Trophoblast cell (in vitro differentiated cells and primary cell): Measurements from ENCODE around the gene TPX2.

Experiments used
- DNase-seq, 2 donors: peaks; one replicate each; pipeline ENCODE4 v3.0.0-alpha.2; 2016
- H2AFZ ChIP-seq: 2 replicates; pipeline ENCODE4 v1.6.1; 2013; ENCODE audit warnings: low read length, moderate library complexity, mild to moderate bottlenecking; ENCODE audit not compliant: insufficient read depth, poor library complexity
- H2AK5ac ChIP-seq: 2 replicates; pipeline ENCODE4 v1.6.1; 2013; ENCODE audit warnings: mild to moderate bottlenecking, low read length
- H2BK120ac ChIP-seq: 2 replicates; pipeline ENCODE4 v1.6.1; 2013; ENCODE audit warnings: low read length, mild to moderate bottlenecking, moderate library complexity; ENCODE audit not compliant: insufficient read depth, poor library complexity
- H2BK12ac ChIP-seq: 2 replicates; pipeline ENCODE4 v1.6.1; 2013; ENCODE audit warnings: mild to moderate bottlenecking, low read length, moderate library complexity
- H2BK5ac ChIP-seq: 2 replicates; pipeline ENCODE4 v1.6.1; 2013; ENCODE audit warnings: low read length, low read depth, moderate library complexity, mild to moderate bottlenecking; ENCODE audit not compliant: poor library complexity
- H3K14ac ChIP-seq: 2 replicates; pipeline ENCODE4 v1.6.1; 2013; ENCODE audit warnings: mild to moderate bottlenecking, low read length
- H3K18ac ChIP-seq: 2 replicates; pipeline ENCODE4 v1.6.1; 2013; ENCODE audit warnings: mild to moderate bottlenecking, low read length
- H3K23ac ChIP-seq: 2 replicates; pipeline ENCODE4 v1.6.1; 2013; ENCODE audit warnings: low read length
- H3K27ac ChIP-seq: 2 replicates; pipeline ENCODE4 v1.5.1; 2013; ENCODE audit warnings: low read depth, mild to moderate bottlenecking, inconsistent platforms, low read length, moderate library complexity
- H3K27me3 ChIP-seq: 2 replicates; pipeline ENCODE4 v1.6.1; 2013; ENCODE audit warnings: inconsistent platforms, mild to moderate bottlenecking, low read length, moderate library complexity; ENCODE audit not compliant: insufficient read depth
- H3K36me3 ChIP-seq, 2 experiments: 1 replicate in 1 of 2; 2 replicates in 1 of 2; pipeline ENCODE4 v1.6.1; 2013; ENCODE audit warnings: low read length in 2 of 2, mild to moderate bottlenecking in 2 of 2, moderate library complexity in 1 of 2; ENCODE audit not compliant: insufficient read depth in 2 of 2, control insufficient read depth in 1 of 2
- H3K4ac ChIP-seq: 2 replicates; pipeline ENCODE4 v1.6.1; 2013; ENCODE audit warnings: low read depth, mild to moderate bottlenecking, low read length, moderate library complexity
- H3K4me1 ChIP-seq, 2 experiments: 1 replicate in 1 of 2; 2 replicates in 1 of 2; pipeline ENCODE4 v1.6.1; 2013; ENCODE audit warnings: low read length in 2 of 2, mild to moderate bottlenecking in 2 of 2, moderate library complexity in 1 of 2; ENCODE audit not compliant: insufficient read depth in 2 of 2, control insufficient read depth in 1 of 2
- H3K4me2 ChIP-seq: 2 replicates; pipeline ENCODE4 v1.6.1; 2013; ENCODE audit warnings: inconsistent platforms, mild to moderate bottlenecking, low read length, moderate library complexity
- H3K4me3 ChIP-seq: 2 replicates; pipeline ENCODE4 v1.5.1; 2013; ENCODE audit warnings: mild to moderate bottlenecking, low read depth, low read length, inconsistent platforms
- H3K79me1 ChIP-seq: one replicate; pipeline ENCODE4 v1.6.1; 2013; ENCODE audit warnings: low read length
- H3K79me2 ChIP-seq: 2 replicates; pipeline ENCODE4 v1.6.1; 2013; ENCODE audit warnings: low read length, mild to moderate bottlenecking; ENCODE audit not compliant: control insufficient read depth, insufficient read depth, poor library complexity
- H3K9ac ChIP-seq: 2 replicates; pipeline ENCODE4 v1.6.1; 2013; ENCODE audit warnings: mild to moderate bottlenecking, low read length
- H3K9me3 ChIP-seq: 2 replicates; pipeline ENCODE4 v1.6.1; 2013; ENCODE audit warnings: low read depth, mild to moderate bottlenecking, control low read depth, inconsistent platforms, low read length; ENCODE audit not compliant: insufficient read depth
- H4K12ac ChIP-seq: 2 replicates; pipeline ENCODE4 v1.6.1; 2013; ENCODE audit warnings: low read depth, mild to moderate bottlenecking, low read length, moderate library complexity
- H4K8ac ChIP-seq: 2 replicates; pipeline ENCODE4 v1.6.1; 2013; ENCODE audit warnings: low read depth, mild to moderate bottlenecking, low read length, moderate library complexity
- H4K91ac ChIP-seq: one replicate; pipeline ENCODE4 v1.6.1; 2013; ENCODE audit warnings: low read depth, mild to moderate bottlenecking, low read length, moderate library complexity
- WGBS: extraction: QIAGEN DNeasy Blood & Tissue Kit; methylation state at CpG from one replicate; pipeline ENCODE4 v1.1.7; 2013; ENCODE audit warnings: missing lambda C conversion rate; ENCODE audit not compliant: insufficient read length, insufficient coverage; ENCODE audit errors: extremely low coverage; 5-methylcytosine and 5-hydroxymethylcytosine counted together

Gene TPX2

DNA sequence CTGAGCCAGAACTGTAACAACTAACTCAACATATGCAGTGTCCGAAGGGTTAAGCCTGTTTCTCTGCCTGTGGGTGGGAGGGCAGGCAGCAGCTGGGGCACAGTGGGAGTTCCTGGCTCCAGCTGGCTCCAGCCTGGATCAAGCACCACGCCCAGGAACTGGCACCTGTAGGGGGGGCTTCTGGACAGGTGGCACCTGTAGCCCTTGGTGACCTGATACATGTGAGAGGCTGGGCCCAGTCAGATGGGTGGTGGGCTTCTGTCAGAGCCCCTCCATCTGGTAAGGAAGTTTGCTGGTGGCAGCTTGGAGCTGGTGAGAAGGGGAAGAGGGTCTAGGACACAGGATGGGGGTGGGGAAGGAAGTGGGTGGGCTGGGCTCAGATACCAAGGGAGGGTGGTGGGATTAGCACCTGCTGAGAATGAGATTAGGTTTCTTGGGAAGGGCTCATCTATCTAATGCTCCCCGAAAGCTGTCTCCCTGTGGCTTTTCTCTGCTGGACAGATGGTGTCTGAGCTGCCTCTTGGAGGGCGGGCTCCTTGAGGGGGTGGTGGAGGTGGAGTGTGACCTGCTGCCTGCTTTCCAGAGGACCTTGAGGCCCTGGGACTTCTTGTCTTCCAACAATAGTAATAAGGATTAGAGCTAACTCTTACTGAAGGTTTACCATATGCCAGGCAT, 45.0 kb upstream of the TPX2 start:
- DNase-seq: no peak
- Histone ChIP-seq H2BK120ac (no peak overlapping the region), H3K9ac (no peak overlapping the region), H3K79me1 (peaks cover 7% of the 10 kb centered on the region), H4K91ac (peak overlapping the region; percentile 59), H4K8ac (no peak overlapping the region), H3K18ac (peak overlapping the region; percentile 75), H3K4me3 (no peak overlapping the region), H2BK5ac (no peak overlapping the region), H2AK5ac (peak overlapping the region; percentile 70), H3K27me3 (no peaks in the 10 kb centered on the region), H3K36me3 (peaks cover 2 to 6% of the 10 kb centered on the region in 2 experiments), H3K4me2 (no peak overlapping the region), H3K23ac (no peak overlapping the region), H3K79me2 (peaks cover 2% of the 10 kb centered on the region), H2AFZ (no peak overlapping the region), H3K4ac (peak overlapping the region; percentile 73), H3K4me1 (peaks cover 6 to 9% of the 10 kb centered on the region in 2 experiments), H2BK12ac (peak overlapping the region; percentile 31), H3K9me3 (no peaks in the 10 kb centered on the region), H3K27ac (no peak overlapping the region), H4K12ac (no peak overlapping the region), H3K14ac (no peak overlapping the region)
- WGBS: no CpG with 5 or more reads among the region's 4 CpGs

GRCh38 chr20:31694842-31695593, 44.1 kb upstream of the TPX2 start:
- no peak overlapping the region for H2BK120ac ChIP-seq
- no peak overlapping the region for H4K91ac ChIP-seq
- H2AK5ac ChIP-seq: no peak overlapping the region

GRCh38 chr20:31695849-31696804, 43.0 kb upstream of the TPX2 start:
- no CpG with 5 or more reads among the region's 12 CpGs for WGBS
- Histone ChIP-seq H3K4ac (no peak overlapping the region), H3K14ac (no peak overlapping the region), H3K9ac (no peak overlapping the region), H3K4me2 (no peak overlapping the region), H4K8ac (no peak overlapping the region), H3K79me1 (peaks cover 17% of the 10 kb centered on the region), H3K9me3 (no peaks in the 10 kb centered on the region), H3K27ac (no peak overlapping the region), H4K91ac (no peak overlapping the region), H2AK5ac (no peak overlapping the region), H2BK5ac (no peak overlapping the region), H2BK120ac (no peak overlapping the region), H3K23ac (no peak overlapping the region), H3K4me1 (peaks cover 9 to 14% of the 10 kb centered on the region in 2 experiments), H4K12ac (no peak overlapping the region), H3K4me3 (no peak overlapping the region), H2AFZ (no peak overlapping the region), H3K27me3 (no peaks in the 10 kb centered on the region), H3K36me3 (peaks cover 2 to 4% of the 10 kb centered on the region in 2 experiments), H3K18ac (no peak overlapping the region), H2BK12ac (no peak overlapping the region), H3K79me2 (peaks cover 2% of the 10 kb centered on the region)
- DNase-seq: peak; percentile 64 to 71

More at GRCh38 chr20:31694842-31695593, 44.1 kb upstream of the TPX2 start:
- no peak overlapping the region for H3K14ac ChIP-seq
- H2AFZ ChIP-seq: no peak overlapping the region
- no peak overlapping the region for H3K18ac ChIP-seq
- peaks cover 2 to 4% of the 10 kb centered on the region in 2 experiments for H3K36me3 ChIP-seq
- no peak for DNase-seq
- no peak overlapping the region for H3K4me2 ChIP-seq
- no peak overlapping the region for H3K23ac ChIP-seq
- peaks cover 12% of the 10 kb centered on the region for H3K79me1 ChIP-seq
- peak overlapping the region; percentile 32 for H2BK12ac ChIP-seq
- H4K12ac ChIP-seq: no peak overlapping the region
- H3K9me3 ChIP-seq: no peaks in the 10 kb centered on the region
- peak overlapping the region; percentile 50 for H3K4ac ChIP-seq
- H3K4me1 ChIP-seq: peaks cover 9 to 14% of the 10 kb centered on the region in 2 experiments
- peaks cover 2% of the 10 kb centered on the region for H3K79me2 ChIP-seq
- no peak overlapping the region for H3K4me3 ChIP-seq
- no peak overlapping the region for H3K9ac ChIP-seq
- no peak overlapping the region for H2BK5ac ChIP-seq
- H4K8ac ChIP-seq: no peak overlapping the region
- WGBS: no CpG with 5 or more reads among the region's 5 CpGs
- H3K27me3 ChIP-seq: no peaks in the 10 kb centered on the region
- H3K27ac ChIP-seq: no peak overlapping the region

DNA sequence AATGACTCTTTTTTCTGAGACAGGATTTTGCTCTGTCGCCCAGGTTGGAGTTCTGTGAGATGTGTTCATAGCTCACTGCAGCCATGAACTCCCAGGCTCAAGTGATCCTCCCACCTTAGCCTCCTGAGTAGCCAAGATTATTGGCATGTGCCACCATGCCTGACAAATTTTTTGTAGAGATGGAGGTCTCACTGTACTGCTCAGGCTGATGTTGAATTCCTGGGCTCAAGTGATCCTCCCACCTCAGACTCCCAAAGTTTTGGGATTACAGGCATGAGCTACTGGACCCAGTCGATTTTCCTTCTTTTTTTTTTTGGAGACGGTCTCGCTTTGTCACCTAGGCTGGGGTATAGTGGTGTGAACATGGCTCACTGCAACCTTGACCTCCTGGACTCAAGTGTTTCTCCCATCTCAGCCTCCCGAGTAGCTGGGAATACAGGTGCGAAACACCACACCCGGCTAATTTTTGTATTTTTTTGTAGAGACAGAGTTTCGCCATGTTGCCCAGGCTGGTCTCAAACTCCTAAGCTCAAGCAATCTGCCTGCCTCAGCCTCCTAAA, 40.8 kb upstream of the TPX2 start:
- Histone ChIP-seq H4K8ac (no peak overlapping the region), H4K91ac (peak overlapping the region; percentile 59), H3K4ac (peak overlapping the region; percentile 42), H3K27me3 (no peaks in the 10 kb centered on the region), H3K79me2 (peaks cover 2% of the 10 kb centered on the region), H2BK120ac (peak overlapping the region; percentile 37), H3K9me3 (no peaks in the 10 kb centered on the region), H3K23ac (no peak overlapping the region), H2BK5ac (peak overlapping the region; percentile 12), H3K9ac (no peak overlapping the region), H2AFZ (no peak overlapping the region), H2BK12ac (peak overlapping the region; percentile 72), H3K79me1 (peaks cover 17% of the 10 kb centered on the region), H3K27ac (peak overlapping the region; percentile 90), H3K4me2 (no peak overlapping the region), H2AK5ac (peak overlapping the region; percentile 39), H3K4me1 (peaks cover 9 to 14% of the 10 kb centered on the region in 2 experiments), H3K14ac (no peak overlapping the region), H3K4me3 (no peak overlapping the region), H3K18ac (peak overlapping the region; percentile 52), H3K36me3 (peaks cover 2 to 4% of the 10 kb centered on the region in 2 experiments), H4K12ac (no peak overlapping the region)
- WGBS: no CpG with 5 or more reads among the region's 8 CpGs
- no peak for DNase-seq
